MM.1S (cell line): ENCODE measurements around the gene TRMT61A.
"Not testable (repeated sequence)": the region's sequence is repeated elsewhere in the genome, so short reads cannot be mapped to it uniquely, and the experiment has no call there.

Source experiments
- DNase-seq: peaks from one replicate; pipeline ENCODE4 v3.0.0-alpha.2; 2015
- H2AFZ ChIP-seq: fragments of 300-600 bp; sonication (generic); 2 replicates; pipeline ENCODE4 v1.6.0; 2016; ENCODE audit warnings: antibody characterized with exemption, low read length
- H3F3A ChIP-seq: fragments of 300-600 bp; sonication (generic); 2 replicates; pipeline ENCODE4 v1.6.1; 2016; ENCODE audit warnings: mild to moderate bottlenecking, antibody characterized with exemption, low read length, moderate library complexity, mixed read lengths; ENCODE audit not compliant: insufficient read depth
- H3K27ac ChIP-seq: fragments of 300-600 bp; sonication (generic); 2 replicates; pipeline ENCODE4 v1.5.1; 2016; ENCODE audit warnings: mild to moderate bottlenecking, low read length
- H3K27me3 ChIP-seq: fragments of 300-600 bp; sonication (generic); replicated peaks from 2 replicates; pipeline ENCODE4 v1.6.0; 2016; ENCODE audit warnings: low read length; ENCODE audit not compliant: insufficient read depth
- H3K36me3 ChIP-seq: fragments of 300-600 bp; sonication (generic); replicated peaks from 2 replicates; pipeline ENCODE4 v1.6.1; 2016; ENCODE audit warnings: mild to moderate bottlenecking, low read length, mixed read lengths; ENCODE audit not compliant: insufficient read depth
- H3K4me1 ChIP-seq: fragments of 300-600 bp; sonication (generic); 2 replicates; pipeline ENCODE4 v1.6.1; 2016; ENCODE audit warnings: low read length, mixed read lengths
- H3K4me2 ChIP-seq: fragments of 300-600 bp; sonication (generic); 2 replicates; pipeline ENCODE4 v1.6.0; 2016; ENCODE audit warnings: low read depth, low read length
- H3K4me3 ChIP-seq: fragments of 300-600 bp; sonication (generic); 2 replicates; pipeline ENCODE4 v1.5.1; 2016; ENCODE audit warnings: low read length, mixed read lengths
- H3K79me2 ChIP-seq: fragments of 300-600 bp; sonication (generic); 2 replicates; pipeline ENCODE4 v1.6.1; 2016; ENCODE audit warnings: mixed run types, low read length, mixed read lengths
- H3K9ac ChIP-seq: fragments of 300-600 bp; sonication (generic); 2 replicates; pipeline ENCODE4 v1.6.1; 2016; ENCODE audit warnings: low read length, mixed read lengths
- H3K9me2 ChIP-seq: fragments of 300-600 bp; sonication (generic); replicated peaks from 2 replicates; pipeline ENCODE4 v1.6.1; 2016; ENCODE audit warnings: mild to moderate bottlenecking, low read length, mixed read lengths; ENCODE audit not compliant: insufficient read depth
- H3K9me3 ChIP-seq: fragments of 300-600 bp; sonication (generic); replicated peaks from 2 replicates; pipeline ENCODE4 v1.6.1; 2016; ENCODE audit warnings: mild to moderate bottlenecking, low read length, mixed read lengths; ENCODE audit not compliant: insufficient read depth
- H4K20me1 ChIP-seq: fragments of 300-600 bp; sonication (generic); 2 replicates; pipeline ENCODE4 v1.6.1; 2016; ENCODE audit warnings: mild to moderate bottlenecking, low read length, moderate library complexity, mixed read lengths; ENCODE audit not compliant: insufficient read depth
- CTCF ChIP-seq: fragments of 300-600 bp; sonication (generic); IDR thresholded peaks from 2 replicates; pipeline ENCODE4 v1.5.1; 2016; ENCODE audit warnings: antibody characterized with exemption, low read length, mixed read lengths
- EZH2 ChIP-seq: fragments of 300-600 bp; sonication (generic); optimal IDR thresholded peaks from 2 replicates; pipeline ENCODE3; 2017; ENCODE audit warnings: low read depth, mild to moderate bottlenecking, antibody characterized with exemption, low read length, mixed read lengths
- EZH2phosphoT487 ChIP-seq: fragments of 300-600 bp; sonication (generic); IDR thresholded peaks from 2 replicates; pipeline ENCODE4 v1.6.1; 2018; ENCODE audit warnings: antibody characterized with exemption, low read length

The TRMT61A gene

DNA sequence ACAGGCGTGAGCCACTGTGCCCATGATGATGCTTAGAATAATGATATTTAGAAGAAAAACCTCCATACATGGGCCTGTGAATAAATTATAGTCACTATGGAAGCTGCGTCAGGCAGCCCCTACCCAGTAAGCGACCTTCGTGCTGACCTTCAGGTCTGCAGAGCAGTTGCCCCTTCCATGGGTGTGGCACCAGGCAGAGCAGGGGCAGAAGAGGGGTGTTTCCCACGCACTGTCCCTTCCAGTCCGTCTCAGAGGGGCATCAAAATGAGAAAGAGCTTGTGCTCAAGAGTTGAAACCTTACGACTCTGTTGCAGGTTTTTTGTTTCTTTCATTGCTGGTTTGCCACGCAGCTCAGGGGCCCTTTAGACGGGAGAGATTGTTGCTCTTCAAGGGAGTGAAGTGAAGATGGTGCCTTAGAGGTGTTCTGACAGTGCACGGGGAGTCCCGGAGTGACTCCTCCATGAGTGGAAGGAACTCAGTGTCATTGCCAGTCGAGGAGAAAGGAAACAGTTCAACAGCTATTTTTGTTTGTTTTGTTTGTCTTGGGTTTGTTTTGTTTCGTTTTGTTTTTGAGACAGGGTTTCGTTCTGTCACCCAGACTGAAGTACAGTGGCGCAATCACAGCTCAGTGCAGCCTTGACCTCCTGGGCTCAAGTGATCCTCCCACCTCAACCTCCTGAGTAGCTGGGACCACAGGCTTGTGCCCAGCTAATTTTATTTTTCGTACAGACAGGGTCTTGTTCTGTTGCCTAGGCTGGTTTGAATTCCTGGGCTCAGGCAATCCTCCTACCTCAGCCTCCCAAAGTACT, 20.3 kb upstream of the TRMT61A start:
- Histone ChIP-seq H3K4me2 (no peak overlapping the region), H3K27me3 (no peaks in the 10 kb centered on the region), H3K9me2 (no peaks in the 10 kb centered on the region), H3K36me3 (no peaks in the 10 kb centered on the region), H3K9me3 (no peaks in the 10 kb centered on the region), H3K9ac (no peak overlapping the region), H3K79me2 (no peaks in the 10 kb centered on the region), H2AFZ (no peak overlapping the region), H3F3A (no peaks in the 10 kb centered on the region), H3K27ac (no peak overlapping the region), H3K4me3 (no peak overlapping the region), H4K20me1 (no peaks in the 10 kb centered on the region), H3K4me1 (no peaks in the 10 kb centered on the region)
- DNase-seq: no peak
- TF ChIP-seq EZH2 (no peak), CTCF (no peak), EZH2phosphoT487 (no peak)

- TF ChIP-seq CTCF (no peak), EZH2 (no peak)
- no peaks in the 10 kb centered on the region for H3K27me3 ChIP-seq
- no peak overlapping the region for H2AFZ ChIP-seq
- H3K9me2 ChIP-seq: no peaks in the 10 kb centered on the region
- no peak overlapping the region for H3K4me2 ChIP-seq
- H3K79me2 ChIP-seq: no peaks in the 10 kb centered on the region
- H3K27ac ChIP-seq: no peak overlapping the region
- no peaks in the 10 kb centered on the region for H4K20me1 ChIP-seq
- no peaks in the 10 kb centered on the region for H3K36me3 ChIP-seq
- no peaks in the 10 kb centered on the region for H3K9me3 ChIP-seq
- no peaks in the 10 kb centered on the region for H3F3A ChIP-seq
- no peaks in the 10 kb centered on the region for H3K4me1 ChIP-seq
- H3K4me3 ChIP-seq: no peak overlapping the region
- no peak overlapping the region for H3K9ac ChIP-seq
- DNase-seq: no peak
These were observed 18.9 kb upstream of the TRMT61A start for GRCh38 chr14:103509864-103510723.

DNA sequence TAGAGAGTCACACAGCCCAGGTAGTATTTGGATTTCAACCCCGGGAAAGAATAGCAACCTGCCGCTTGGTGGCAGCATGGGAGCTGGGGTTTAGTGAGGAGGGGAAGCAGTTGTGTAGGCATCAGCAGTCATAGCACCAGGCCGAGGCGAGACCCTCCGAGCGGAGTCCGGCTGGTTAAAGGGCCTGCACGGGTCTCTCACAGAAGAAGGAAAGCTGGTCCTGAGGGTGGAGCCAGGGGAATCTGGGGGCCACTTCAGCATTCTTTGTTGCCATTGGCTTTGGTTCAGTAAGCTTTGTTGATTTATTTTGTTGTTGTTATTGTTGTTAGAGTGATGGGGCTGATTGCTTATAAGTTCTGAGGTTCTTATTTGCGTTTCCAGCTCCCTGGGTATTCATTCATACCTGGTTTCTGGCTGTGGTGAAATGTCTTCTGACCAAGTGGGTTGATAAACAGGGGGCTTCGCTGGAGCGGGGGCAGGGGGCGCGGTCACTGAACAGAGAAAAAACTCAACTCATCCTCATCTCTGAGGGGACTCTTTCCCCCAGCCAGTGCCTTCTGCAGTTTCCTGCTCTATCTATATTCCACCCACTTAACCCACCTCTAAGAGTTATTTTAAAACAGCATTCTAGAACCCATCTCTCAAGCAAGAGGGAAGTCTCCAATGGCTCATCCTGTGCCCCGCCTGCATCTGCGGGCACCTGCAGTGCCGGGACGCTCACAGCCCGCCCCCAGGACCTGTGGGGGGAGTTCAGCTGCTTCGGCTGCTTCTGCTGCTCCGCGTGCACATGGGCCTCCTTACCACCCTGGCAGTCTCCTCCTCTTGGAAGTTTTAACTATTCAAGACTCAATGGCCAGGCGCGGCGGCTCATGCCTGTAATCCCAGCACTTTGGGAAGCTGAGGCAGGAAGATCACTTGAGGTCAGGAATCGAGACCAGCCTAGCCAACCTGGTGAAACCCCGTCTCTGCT, 18.0 kb upstream of the TRMT61A start:
- Histone ChIP-seq H3K36me3 (no peaks in the 10 kb centered on the region), H3K27ac (no peak overlapping the region), H3K4me2 (no peak overlapping the region), H2AFZ (no peak overlapping the region), H3F3A (no peaks in the 10 kb centered on the region), H3K9ac (no peak overlapping the region), H3K4me1 (no peaks in the 10 kb centered on the region), H3K9me3 (no peaks in the 10 kb centered on the region), H3K27me3 (no peaks in the 10 kb centered on the region), H3K79me2 (no peaks in the 10 kb centered on the region), H3K9me2 (no peaks in the 10 kb centered on the region), H3K4me3 (no peak overlapping the region), H4K20me1 (no peaks in the 10 kb centered on the region)
- TF ChIP-seq EZH2 (no peak), EZH2phosphoT487 (no peak), CTCF (no peak)
- no peak for DNase-seq

- not testable (repeated sequence) for H3K27me3 ChIP-seq, H3K4me1 ChIP-seq, H3K27ac ChIP-seq, DNase-seq, H2AFZ ChIP-seq, H4K20me1 ChIP-seq, H3K9ac ChIP-seq, H3K9me2 ChIP-seq, H3K4me3 ChIP-seq, H3F3A ChIP-seq, H3K36me3 ChIP-seq, H3K4me2 ChIP-seq, H3K9me3 ChIP-seq, H3K79me2 ChIP-seq
These were observed 16.8 kb upstream of the TRMT61A start for GRCh38 chr14:103512180-103512579.
